ENCODE results near the gene CHURC1. TPM values are rescaled to one million over a fixed set of nuclear protein-coding genes. Genes with fewer than 3 reads are reported as not detected.

The CHURC1 gene
- total RNA-seq, 2 experiments from 2014 or later = 80.6 to 91.1 TPM

DNA sequence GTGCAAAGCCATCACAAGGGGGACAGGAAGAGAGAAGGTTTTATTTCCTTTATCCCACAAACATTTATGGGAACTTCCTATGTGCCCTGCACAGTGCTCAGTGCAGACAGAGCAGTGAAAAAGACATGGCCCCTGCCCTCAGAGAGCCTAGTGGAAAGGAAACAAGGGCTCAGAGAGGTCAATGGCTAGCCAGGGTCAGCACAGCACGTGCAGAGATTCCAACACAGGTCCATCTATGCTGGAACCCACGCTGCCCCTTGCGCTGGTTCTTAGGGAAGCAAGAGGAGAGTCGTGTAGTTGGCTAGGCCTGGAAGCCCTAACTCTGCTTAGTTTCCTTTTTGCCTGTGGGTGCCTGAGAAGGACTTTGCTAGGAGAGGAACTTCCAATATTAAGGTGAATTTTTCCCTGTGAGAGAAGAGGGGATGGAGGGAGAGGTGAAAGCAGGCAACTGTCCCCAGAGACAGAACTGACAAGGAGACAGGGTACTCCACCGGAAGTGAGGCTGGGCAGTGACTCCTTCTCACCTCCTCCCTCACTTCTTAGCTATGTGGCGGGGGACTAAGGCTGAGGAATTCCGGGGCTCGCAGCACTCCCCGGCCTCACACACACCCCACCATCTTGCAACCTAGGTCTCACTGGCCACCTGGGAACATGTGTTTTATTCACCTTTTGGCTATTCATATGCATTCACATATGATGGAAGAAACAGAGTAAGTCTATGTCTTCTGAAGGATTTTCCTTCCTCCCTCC, 40.4 kb downstream of the CHURC1 start:
- no peaks in the 10 kb centered on the region for H3K36me3 Mint-ChIP-seq (ENCODE audit: low read depth)
- ChIA-PET POLR2A (no interaction called here), CTCF (no interaction called here)
- no peaks in the 10 kb centered on the region for H3K27me3 Mint-ChIP-seq
- DNase-seq = no peak
- no peak overlapping the region for H3K27ac Mint-ChIP-seq
- H3K9me3 Mint-ChIP-seq = no peaks in the 10 kb centered on the region
- no peak overlapping the region for H3K4me3 Mint-ChIP-seq
- H3K4me1 Mint-ChIP-seq = no peaks in the 10 kb centered on the region

DNA sequence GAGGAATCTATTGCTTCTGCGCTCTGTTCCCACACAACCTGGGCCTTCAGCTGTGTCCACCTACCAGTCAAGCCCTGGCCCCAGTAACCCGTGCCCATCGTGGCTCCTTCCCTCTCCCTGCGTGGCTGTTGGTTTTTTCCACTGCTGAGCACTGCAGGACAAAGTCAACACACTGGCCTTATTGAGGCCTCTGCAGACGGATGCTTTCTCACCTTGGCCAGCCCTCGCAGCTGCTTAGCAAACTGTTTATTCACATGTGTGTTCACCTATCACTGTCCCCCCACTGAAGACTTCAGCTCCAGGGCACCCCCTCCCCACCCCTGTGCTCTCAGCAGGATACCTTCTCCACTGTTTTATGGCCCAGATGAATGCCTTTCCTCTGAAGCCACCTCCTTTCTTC, 41.0 kb downstream of the CHURC1 start:
- no peak for DNase-seq
- CTCF ChIA-PET = no interaction called here
- H3K36me3 Mint-ChIP-seq (ENCODE audit: low read depth) = no peaks in the 10 kb centered on the region
- no peaks in the 10 kb centered on the region for H3K27me3 Mint-ChIP-seq
- POLR2A ChIA-PET = no interaction called here
- H3K4me3 Mint-ChIP-seq = no peak overlapping the region
- no peaks in the 10 kb centered on the region for H3K4me1 Mint-ChIP-seq
- no peaks in the 10 kb centered on the region for H3K9me3 Mint-ChIP-seq
- no peak overlapping the region for H3K27ac Mint-ChIP-seq

DNA sequence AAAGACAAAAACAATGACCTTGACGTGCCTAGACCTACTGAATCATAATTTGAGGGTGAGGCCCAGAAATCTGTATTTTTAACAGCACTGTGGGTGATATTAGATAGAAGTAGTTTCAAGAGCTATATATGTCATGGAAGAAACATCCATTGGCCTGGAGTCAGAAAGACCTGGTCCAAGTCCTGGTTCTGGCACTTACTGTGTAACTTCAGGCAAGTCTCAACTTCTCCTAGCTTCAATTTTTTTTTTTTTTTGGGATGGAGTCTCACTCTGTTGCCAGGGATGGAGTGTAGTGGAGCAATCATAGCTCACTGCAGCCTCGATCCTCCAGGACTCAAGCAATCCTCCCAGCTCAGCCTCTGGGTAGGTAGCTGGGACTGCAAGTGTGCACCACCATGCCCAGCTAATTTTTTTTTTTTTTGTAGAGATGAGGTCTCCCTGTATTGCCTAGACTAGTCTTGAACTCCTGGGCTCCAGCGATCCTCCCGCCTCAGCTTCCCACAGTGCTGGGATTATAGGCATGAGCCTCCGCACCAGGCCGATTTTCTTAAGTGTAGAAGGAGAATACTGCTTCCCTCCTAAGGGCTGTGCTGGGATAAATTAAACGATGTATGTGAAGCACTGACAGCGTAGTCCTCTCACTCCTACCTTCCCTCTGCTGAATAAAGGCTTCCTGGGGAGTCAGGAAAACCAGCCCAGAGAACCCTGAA, 42.6 kb downstream of the CHURC1 start:
- Mint-ChIP-seq H3K4me1 (no peaks in the 10 kb centered on the region), H3K27ac (no peak overlapping the region), H3K27me3 (no peaks in the 10 kb centered on the region), H3K36me3 (ENCODE audit: low read depth) (no peaks in the 10 kb centered on the region), H3K9me3 (no peaks in the 10 kb centered on the region), H3K4me3 (no peak overlapping the region)
- ChIA-PET CTCF (no interaction called here), POLR2A (interaction anchor here (0.7 to 1.2 kb wide), 2 partner anchors 13 to 25 kb away, joined by 3 to 4 read pairs; no protein-coding TSS in a partner anchor)
- DNase-seq = no peak

DNA sequence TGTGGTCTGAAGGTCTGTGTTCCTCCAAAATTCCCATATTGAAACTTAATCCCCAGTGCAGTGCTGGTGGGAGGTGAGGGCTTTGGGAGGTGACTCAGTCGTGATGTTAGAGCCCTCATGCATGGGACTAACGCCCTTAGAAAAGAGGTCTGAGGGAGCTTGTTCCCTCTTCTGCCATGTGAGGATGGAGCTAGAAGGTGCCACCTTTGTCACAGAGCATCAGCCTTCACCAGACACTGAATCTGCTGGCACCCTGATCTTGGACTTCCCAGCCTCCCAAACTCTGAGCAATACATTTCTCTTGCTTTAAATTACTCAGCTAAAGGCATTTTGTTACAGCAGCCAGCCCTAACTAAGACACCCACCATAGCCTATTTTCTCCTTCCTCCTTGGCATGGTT, 43.9 kb downstream of the CHURC1 start:
- Mint-ChIP-seq H3K36me3 (ENCODE audit: low read depth) (no peaks in the 10 kb centered on the region), H3K27ac (no peak overlapping the region), H3K4me1 (no peaks in the 10 kb centered on the region), H3K9me3 (no peaks in the 10 kb centered on the region), H3K4me3 (no peak overlapping the region), H3K27me3 (no peaks in the 10 kb centered on the region)
- DNase-seq = no peak
- ChIA-PET CTCF (interaction anchor here (0.8 to 1.3 kb wide), 2 partner anchors 10 to 54 kb away, joined by 3 to 4 read pairs; no protein-coding TSS in a partner anchor), POLR2A (no interaction called here)

DNA sequence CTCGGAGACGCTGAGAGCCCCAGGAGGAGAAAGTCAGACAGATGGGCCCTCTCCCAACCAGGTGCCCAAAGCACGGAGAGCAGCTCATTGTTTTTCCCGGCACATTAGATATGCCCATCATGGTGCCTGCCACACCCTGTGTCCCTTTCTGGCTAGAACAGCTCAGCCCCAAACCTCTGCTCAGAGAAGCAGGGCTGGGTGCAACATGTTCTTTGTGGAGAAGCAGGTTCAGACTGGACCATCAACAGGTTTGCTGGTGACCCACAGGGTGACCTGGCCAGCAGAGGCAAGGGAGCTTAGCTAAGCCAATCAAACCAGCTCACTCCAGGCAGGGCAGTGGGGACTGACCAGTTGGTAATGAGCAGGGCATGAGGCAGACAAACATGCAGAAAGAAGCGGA, 44.5 kb downstream of the CHURC1 start:
- CTCF ChIA-PET = interaction anchor here (0.8 to 1.5 kb wide), 3 partner anchors 10 to 54 kb away, joined by 3 to 5 read pairs (median 4); no protein-coding TSS in a partner anchor
- Mint-ChIP-seq H3K4me3 (no peak overlapping the region), H3K27ac (no peak overlapping the region), H3K36me3 (ENCODE audit: low read depth) (no peaks in the 10 kb centered on the region), H3K9me3 (no peaks in the 10 kb centered on the region), H3K4me1 (no peaks in the 10 kb centered on the region), H3K27me3 (no peaks in the 10 kb centered on the region)
- DNase-seq = no peak
- POLR2A ChIA-PET = no interaction called here

DNA sequence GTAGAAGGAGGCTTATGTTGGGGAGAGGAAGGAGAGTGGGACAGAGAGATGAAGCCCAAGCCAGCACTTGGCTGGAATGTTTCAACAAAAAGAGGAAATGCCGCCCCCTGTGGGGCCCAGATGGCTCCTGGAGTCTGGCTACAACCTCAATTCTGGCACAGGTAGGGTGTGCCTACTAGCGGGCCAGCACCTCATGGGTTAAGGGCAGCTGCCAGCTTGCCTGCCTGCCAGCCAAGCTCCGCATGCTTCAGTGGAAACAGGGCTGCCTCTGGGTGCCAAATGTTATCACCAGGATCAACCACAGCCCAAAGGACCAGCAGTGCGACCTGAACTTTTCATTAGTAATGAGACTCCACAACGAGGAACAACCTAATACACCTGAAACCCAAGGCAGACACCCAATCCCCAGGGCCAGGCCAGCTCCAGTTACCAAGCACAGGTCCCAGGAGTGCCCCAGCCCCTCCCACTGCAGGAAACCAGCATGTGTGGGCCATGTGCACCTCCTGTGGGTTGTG, 46.6 kb downstream of the CHURC1 start:
- Mint-ChIP-seq H3K4me3 (no peak overlapping the region), H3K36me3 (ENCODE audit: low read depth) (no peaks in the 10 kb centered on the region), H3K27ac (no peak overlapping the region), H3K9me3 (no peaks in the 10 kb centered on the region), H3K4me1 (no peaks in the 10 kb centered on the region), H3K27me3 (no peaks in the 10 kb centered on the region)
- DNase-seq = no peak
- CTCF ChIA-PET = no interaction called here
- POLR2A ChIA-PET = no interaction called here

DNA sequence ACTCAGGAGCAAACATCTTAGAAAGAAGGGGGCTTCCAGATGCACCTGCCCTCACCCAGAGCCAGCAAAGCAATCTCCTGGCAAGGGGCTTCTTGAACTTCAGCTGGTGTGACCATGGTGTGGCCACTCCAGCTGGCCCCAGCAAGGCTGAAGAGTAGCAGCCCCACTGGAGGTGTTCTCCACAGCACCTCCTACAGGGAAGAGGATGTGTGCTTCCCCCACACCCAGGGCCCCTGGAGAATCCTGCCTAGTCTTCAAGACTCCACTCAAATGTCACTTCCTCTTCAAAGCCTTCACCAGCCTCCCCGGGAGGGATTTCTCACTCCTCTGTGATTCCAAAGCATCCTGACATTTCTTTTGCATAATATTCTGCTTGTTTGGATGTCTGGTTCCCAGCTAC, 49.4 kb downstream of the CHURC1 start:
- Mint-ChIP-seq H3K36me3 (ENCODE audit: low read depth) (no peaks in the 10 kb centered on the region), H3K4me3 (no peak overlapping the region), H3K27me3 (no peaks in the 10 kb centered on the region), H3K4me1 (no peaks in the 10 kb centered on the region), H3K27ac (no peak overlapping the region), H3K9me3 (no peaks in the 10 kb centered on the region)
- no peak for DNase-seq
- POLR2A ChIA-PET = no interaction called here
- CTCF ChIA-PET = no interaction called here

DNA sequence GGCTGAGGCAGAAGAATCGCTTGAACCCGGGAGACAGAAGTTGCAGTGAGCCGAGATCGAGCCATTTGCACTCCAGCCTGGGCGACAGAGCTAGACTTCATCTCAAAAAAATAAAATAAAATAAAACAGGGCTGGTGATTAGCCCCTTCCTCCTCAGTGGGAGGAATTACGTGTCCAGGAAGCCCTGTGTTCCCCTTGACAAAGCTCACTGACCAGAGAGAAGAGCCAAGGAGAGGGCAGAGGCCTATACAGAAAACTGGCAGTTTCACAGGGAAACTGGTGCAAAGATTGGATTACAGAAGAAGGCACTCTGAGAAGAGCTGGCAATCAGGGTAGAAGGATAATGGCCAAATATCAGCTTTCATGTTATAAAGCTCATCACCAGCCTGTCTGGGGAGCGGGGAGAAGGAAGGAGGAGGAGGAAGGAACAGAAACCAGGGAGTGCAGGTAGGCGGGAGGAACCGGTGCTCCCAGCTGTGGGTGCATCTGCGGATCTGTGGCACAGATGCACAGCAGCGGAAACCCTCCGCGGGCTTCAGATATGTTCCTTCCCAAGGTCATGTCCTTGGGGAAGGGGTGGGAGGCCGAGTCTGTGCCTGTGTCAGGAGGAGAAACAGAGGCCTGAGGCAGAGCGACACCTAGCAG, 51.2 kb downstream of the CHURC1 start:
- Mint-ChIP-seq H3K4me3 (no peak overlapping the region), H3K27me3 (no peaks in the 10 kb centered on the region), H3K4me1 (no peaks in the 10 kb centered on the region), H3K9me3 (no peaks in the 10 kb centered on the region), H3K27ac (no peak overlapping the region), H3K36me3 (ENCODE audit: low read depth) (no peaks in the 10 kb centered on the region)
- POLR2A ChIA-PET = no interaction called here
- CTCF ChIA-PET = interaction anchor here (0.8 to 1.7 kb wide), 2 partner anchors 12 to 74 kb away, joined by 3 to 5 read pairs; no protein-coding TSS in a partner anchor
- no peak for DNase-seq

DNA sequence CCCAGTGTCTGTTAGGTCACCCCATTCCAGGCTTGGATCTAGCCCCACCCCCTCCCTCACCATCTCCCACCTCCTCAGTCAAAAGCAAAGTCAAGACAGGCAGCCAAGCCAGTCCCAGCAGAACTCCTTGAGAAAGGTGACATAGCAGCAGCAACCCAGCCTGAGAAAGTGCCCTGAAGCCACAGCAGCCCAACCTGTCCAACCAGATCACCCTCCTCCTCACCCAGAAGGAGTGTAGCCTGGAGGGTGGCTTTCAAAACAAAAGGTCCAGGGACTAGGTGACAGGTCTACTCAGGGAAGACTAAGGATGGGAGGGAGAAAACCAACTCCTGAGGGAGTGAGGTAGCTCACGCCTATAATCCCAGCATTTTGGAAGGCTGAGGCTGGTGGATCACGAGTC, 52.7 kb downstream of the CHURC1 start:
- H3K4me3 Mint-ChIP-seq = no peak overlapping the region
- ChIA-PET POLR2A (interaction anchor here (0.6 kb wide), 1 partner anchor 457 kb away, joined by 3 read pairs; no protein-coding TSS in a partner anchor), CTCF (no interaction called here)
- peaks cover 4% of the 10 kb centered on the region for H3K27me3 Mint-ChIP-seq
- peaks cover 4% of the 10 kb centered on the region for H3K4me1 Mint-ChIP-seq
- H3K9me3 Mint-ChIP-seq = no peaks in the 10 kb centered on the region
- DNase-seq = no peak
- H3K27ac Mint-ChIP-seq = no peak overlapping the region
- no peaks in the 10 kb centered on the region for H3K36me3 Mint-ChIP-seq (ENCODE audit: low read depth)

DNA sequence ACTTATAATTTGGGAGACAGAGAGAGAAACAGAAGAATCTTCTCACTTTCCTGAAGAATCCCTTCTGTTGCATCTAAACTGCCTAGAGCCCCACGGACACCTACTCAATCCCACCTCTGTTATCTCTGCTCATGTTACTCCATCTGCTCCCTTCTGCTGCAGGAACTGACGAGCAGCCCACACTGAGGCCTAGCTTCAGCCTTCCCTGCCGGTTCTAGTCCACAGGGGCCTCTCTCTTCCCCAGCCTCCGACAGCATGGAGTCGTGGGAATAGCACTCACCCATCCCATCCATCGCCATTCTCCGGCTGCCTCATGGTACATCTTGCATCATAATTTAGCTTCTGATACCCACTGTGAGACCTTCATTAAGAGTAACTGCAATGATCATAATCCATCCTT, 53.9 kb downstream of the CHURC1 start:
- Mint-ChIP-seq H3K36me3 (ENCODE audit: low read depth) (no peaks in the 10 kb centered on the region), H3K4me3 (no peak overlapping the region), H3K4me1 (peaks cover 7% of the 10 kb centered on the region), H3K9me3 (no peaks in the 10 kb centered on the region), H3K27ac (no peak overlapping the region), H3K27me3 (peaks cover 10% of the 10 kb centered on the region)
- ChIA-PET CTCF (no interaction called here), POLR2A (no interaction called here)
- DNase-seq = no peak

DNA sequence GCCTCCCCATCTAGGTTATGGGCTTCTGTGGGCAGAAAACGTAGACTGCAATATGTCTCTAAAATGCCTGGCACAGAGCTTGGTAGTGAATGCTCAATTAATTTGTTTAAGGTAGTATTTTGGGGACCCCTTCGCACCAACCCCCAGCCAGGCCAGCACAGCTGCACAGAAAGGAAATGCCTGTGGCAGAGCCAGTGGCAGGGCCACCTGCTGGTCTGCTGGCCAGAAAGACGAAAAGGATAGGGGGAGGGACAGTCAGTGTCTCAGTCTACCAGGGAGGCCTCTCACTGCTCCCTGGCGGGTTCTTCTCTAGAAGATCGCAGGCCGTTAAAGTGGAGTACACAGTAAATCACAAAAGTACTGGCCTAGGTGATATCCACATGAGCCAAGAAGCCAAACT, 54.4 kb downstream of the CHURC1 start:
- ChIA-PET CTCF (no interaction called here), POLR2A (no interaction called here)
- Mint-ChIP-seq H3K36me3 (ENCODE audit: low read depth) (no peaks in the 10 kb centered on the region), H3K27ac (no peak overlapping the region), H3K27me3 (peaks cover 10% of the 10 kb centered on the region), H3K4me1 (peaks cover 7% of the 10 kb centered on the region), H3K4me3 (no peak overlapping the region), H3K9me3 (no peaks in the 10 kb centered on the region)
- DNase-seq = no peak

DNA sequence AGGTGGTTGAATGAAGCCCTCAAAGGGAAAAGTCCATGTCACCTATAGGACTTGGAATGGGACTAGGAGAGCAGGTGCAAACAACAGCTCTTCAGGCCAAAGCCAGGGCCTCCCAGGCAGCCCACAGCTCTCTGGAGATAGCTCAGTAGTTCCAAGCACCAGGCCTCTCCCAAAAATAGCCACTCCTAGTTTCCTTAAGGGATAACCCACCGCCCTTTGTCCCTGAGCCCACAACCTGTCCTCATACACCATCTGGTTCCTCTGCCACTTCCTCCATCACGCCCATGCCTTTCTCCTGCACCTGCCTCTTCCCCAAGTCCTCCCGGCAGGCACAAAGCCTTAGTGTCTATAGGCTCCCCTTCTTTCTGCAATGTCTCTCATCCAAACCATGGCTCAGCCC, 55.8 kb downstream of the CHURC1 start:
- no peak overlapping the region for H3K4me3 Mint-ChIP-seq
- DNase-seq = no peak
- ChIA-PET POLR2A (interaction anchor here (0.9 to 1.3 kb wide), 2 partner anchors 13 to 33 kb away, joined by 3 to 4 read pairs; no protein-coding TSS in a partner anchor), CTCF (interaction anchor here (0.9 to 1.8 kb wide), 3 partner anchors 11 to 147 kb away, joined by 5 to 6 read pairs (median 5); no protein-coding TSS in a partner anchor)
- no peaks in the 10 kb centered on the region for H3K36me3 Mint-ChIP-seq (ENCODE audit: low read depth)
- peaks cover 10% of the 10 kb centered on the region for H3K27me3 Mint-ChIP-seq
- no peaks in the 10 kb centered on the region for H3K9me3 Mint-ChIP-seq
- H3K4me1 Mint-ChIP-seq = peaks cover 7% of the 10 kb centered on the region
- no peak overlapping the region for H3K27ac Mint-ChIP-seq

Measured in activated CD4-positive, alpha-beta memory T cell treated with anti-CD3 and anti-CD28 coated beads, Interleukin-2, amount 10 ng/mL, durations not matched to agents 7 days and 5 days (primary cell).